ENCODE data around the gene SYCP2L. TPM values are rescaled to one million over a fixed set of nuclear protein-coding genes. Genes with fewer than 3 reads are reported as not detected.

SYCP2L gene
- polyA plus RNA-seq, 1 of the 3 experiments (the other 2 are of a cell fraction): 0.82 TPM

- no peak for TF ChIP-seq JUND (IDR thresholded peaks at IDR 0.05)
These were observed 48.7 kb upstream of the SYCP2L start, which contains the start of gene MAK (continued) for GRCh38 chr6:10837995-10838793.

GRCh38 chr6:10838794-10839333 is 48.0 kb upstream of the SYCP2L start:
- CTCF ChIA-PET: interaction anchor here (1.0 kb wide), 1 partner anchor 37 kb away, joined by 3 read pairs; no protein-coding TSS in a partner anchor
- peak overlapping the region; percentile 66; the same call in 1 of the 2 replicates for H3K9ac ChIP-seq
- no peaks in the 10 kb centered on the region for H3K9me3 ChIP-seq
- peak overlapping the region; percentile 80 for H2AFZ ChIP-seq (ENCODE audit: low read depth)
- H3K9me2 ChIP-seq: no peaks in the 10 kb centered on the region
- H4K20me1 ChIP-seq (ENCODE audit: insufficient read depth): no peaks in the 10 kb centered on the region
- TF ChIP-seq GATA2 (CRISPR knock-in tag; IDR thresholded peaks at IDR 0.05): no peak
- no peak for TF ChIP-seq POLR2AphosphoS5 (IDR thresholded peaks at IDR 0.05; ENCODE audit: low read depth, low read length)
- TF ChIP-seq USF2 (IDR thresholded peaks at IDR 0.05; ENCODE audit: borderline replicate concordance, low read depth, low read length): no peak
- TF ChIP-seq RCOR1 (IDR thresholded peaks at IDR 0.05; ENCODE audit: low read length): no peak
- no peak for TF ChIP-seq GABPA (IDR thresholded peaks at IDR 0.05; ENCODE audit: low read depth)
- no peak for TF ChIP-seq RFX5 (IDR thresholded peaks at IDR 0.05; ENCODE audit: low read length)
- TF ChIP-seq TCF12 (IDR thresholded peaks at IDR 0.05): no peak
- no peak for TF ChIP-seq FOXM1 (IDR thresholded peaks at IDR 0.05; ENCODE audit: low read depth)
- TF ChIP-seq SMC3 (IDR thresholded peaks at IDR 0.05; ENCODE audit: low read depth, low read length): no peak
- H3K27ac ChIP-seq (ENCODE audit: low read depth in 2 of 2, low read length in 1 of 2): no peak overlapping the region; a peak in 1 of 4 replicates
- no peaks in the 10 kb centered on the region for H3K79me2 ChIP-seq (ENCODE audit: insufficient read depth)
- POLR2A ChIA-PET: no interaction called here
- no peaks in the 10 kb centered on the region for H3K36me3 ChIP-seq (replicated peaks in 1 of 2; ENCODE audit: control insufficient read depth in 1 of 2, insufficient read depth in 2 of 2, low read length in 1 of 2)
- H3K27me3 ChIP-seq (ENCODE audit: insufficient read depth): peaks cover 14% of the 10 kb centered on the region; the same call in 1 of the 2 replicates
- H3K4me3 ChIP-seq (ENCODE audit: low read depth in 2 of 2, low read length in 1 of 2): peak overlapping the region; percentile 76 to 84
- peaks cover 4 to 8% of the 10 kb centered on the region in 2 experiments; a peak in 1 of 4 replicates for H3K4me1 ChIP-seq (ENCODE audit: control insufficient read depth in 1 of 2, insufficient read depth in 2 of 2, low read depth in 1 of 2, low read length in 1 of 2)
- DNase-seq: no peak
- no peaks in the 10 kb centered on the region for H3F3A ChIP-seq (replicated peaks; ENCODE audit: insufficient read depth)
- peak overlapping the region; percentile 97 for H3K4me2 ChIP-seq
- 59% methylated on average over 8 of the region's 8 CpGs for WGBS (ENCODE audit: low lambda C conversion rate)

- Histone ChIP-seq H4K20me1 (ENCODE audit: insufficient read depth) (no peaks in the 10 kb centered on the region), H3K79me2 (ENCODE audit: insufficient read depth) (no peaks in the 10 kb centered on the region), H3K36me3 (replicated peaks in 1 of 2; ENCODE audit: control insufficient read depth in 1 of 2, insufficient read depth in 2 of 2, low read length in 1 of 2) (no peaks in the 10 kb centered on the region), H3K27ac (ENCODE audit: low read depth in 2 of 2, low read length in 1 of 2) (no peak overlapping the region), H3K27me3 (ENCODE audit: insufficient read depth) (no peaks in the 10 kb centered on the region), H3F3A (replicated peaks; ENCODE audit: insufficient read depth) (no peaks in the 10 kb centered on the region), H3K9ac (no peak overlapping the region), H3K4me2 (no peak overlapping the region), H3K9me3 (no peaks in the 10 kb centered on the region), H3K4me3 (ENCODE audit: low read depth in 2 of 2, low read length in 1 of 2) (no peak overlapping the region), H3K4me1 (ENCODE audit: control insufficient read depth in 1 of 2, insufficient read depth in 2 of 2, low read depth in 1 of 2, low read length in 1 of 2) (no peaks in the 10 kb centered on the region), H2AFZ (ENCODE audit: low read depth) (no peak overlapping the region), H3K9me2 (no peaks in the 10 kb centered on the region)
- no peak for TF ChIP-seq USF1 (IDR thresholded peaks at IDR 0.05; ENCODE audit: borderline replicate concordance, low read depth)
- no peak for TF ChIP-seq RXRA (IDR thresholded peaks at IDR 0.05; ENCODE audit: borderline replicate concordance, low read depth)
- POLR2A ChIA-PET: no interaction called here
- DNase-seq: no peak
- CTCF ChIA-PET: no interaction called here
These were observed 43.3 kb upstream of the SYCP2L start for GRCh38 chr6:10843554-10843953.

Measured in SK-N-SH (cell line).